ENCODE results near the gene GUK1. TPM values are rescaled to one million over a fixed set of nuclear protein-coding genes. Genes with fewer than 3 reads are reported as not detected.

The GUK1 gene
- total and polyA plus RNA-seq, 4 donors, result 158 to 476 (median 307) TPM

DNA sequence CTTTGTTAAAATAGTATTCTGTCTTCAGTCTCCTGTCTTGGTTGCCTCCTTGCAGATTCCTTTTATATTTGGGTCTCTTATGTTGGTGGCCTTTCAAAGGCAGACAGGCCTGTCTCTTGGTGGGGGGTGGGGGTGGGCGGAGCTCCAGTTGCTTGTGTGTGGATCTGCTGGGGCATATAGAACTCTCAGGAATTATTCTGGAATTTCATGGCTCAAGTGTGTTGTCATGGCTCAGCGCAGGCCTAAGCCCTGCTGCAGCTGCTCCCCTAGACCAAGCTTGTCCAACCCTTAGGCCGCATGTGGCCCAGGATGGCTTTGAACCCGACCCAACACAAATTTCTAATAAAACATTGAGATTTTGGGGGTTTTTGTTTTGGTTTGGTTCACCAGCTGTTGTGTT, 44.9 kb upstream of the GUK1 start:
- Histone ChIP-seq H3K4me1 (ENCODE audit: control insufficient read depth in 5 of 5, insufficient read depth in 5 of 5, low read length in 5 of 5) (peaks cover 0 to 30% (median 6%) of the 10 kb centered on the region in 5 donors), H3K9ac (ENCODE audit: insufficient read depth in 1 of 2, low read length in 2 of 2) (no peak overlapping the region), H3K9me3 (ENCODE audit: control insufficient read depth in 4 of 4, insufficient read depth in 3 of 4, low read length in 3 of 4) (peaks cover 0 to 13% (median 4%) of the 10 kb centered on the region in 4 donors), H3K4me3 (no peak overlapping the region), H3K27ac (ENCODE audit: low read depth in 1 of 2, low read length in 1 of 2) (no peak overlapping the region), H3K27me3 (ENCODE audit: control insufficient read depth in 3 of 3, insufficient read depth in 3 of 3, low read length in 2 of 3) (no peaks in the 10 kb centered on the region), H3K36me3 (ENCODE audit: control insufficient read depth in 4 of 4, insufficient read depth in 4 of 4, low read length in 4 of 4) (peaks cover 9 to 48% (median 35%) of the 10 kb centered on the region in 4 donors)
- 98% methylated on average over 4 of the region's 4 CpGs for WGBS, 2 donors
- TF ChIP-seq CTCF (IDR thresholded peaks at IDR 0.05; ENCODE audit: control extremely low read depth, extremely low read depth), result no peak
- no peak for ATAC-seq (ENCODE audit: insufficient read depth, low FRiP score)
- no peak for DNase-seq

- Histone ChIP-seq H3K9me3 (ENCODE audit: control insufficient read depth in 4 of 4, insufficient read depth in 3 of 4, low read length in 3 of 4) (peaks cover 0 to 13% (median 4%) of the 10 kb centered on the region in 4 donors), H3K9ac (ENCODE audit: insufficient read depth in 1 of 2, low read length in 2 of 2) (no peak overlapping the region), H3K27ac (ENCODE audit: low read depth in 1 of 2, low read length in 1 of 2) (no peak overlapping the region), H3K4me1 (ENCODE audit: control insufficient read depth in 5 of 5, insufficient read depth in 5 of 5, low read length in 5 of 5) (peaks cover 0 to 24% (median 1%) of the 10 kb centered on the region in 5 donors), H3K4me3 (no peak overlapping the region), H3K27me3 (ENCODE audit: control insufficient read depth in 3 of 3, insufficient read depth in 3 of 3, low read length in 2 of 3) (no peaks in the 10 kb centered on the region), H3K36me3 (ENCODE audit: control insufficient read depth in 4 of 4, insufficient read depth in 4 of 4, low read length in 4 of 4) (peaks cover 9 to 51% (median 36%) of the 10 kb centered on the region in 4 donors)
- DNase-seq, result no peak
- 90 to 92% methylated on average over 8 of the region's 8 CpGs for WGBS, 2 donors
- TF ChIP-seq CTCF (IDR thresholded peaks at IDR 0.05; ENCODE audit: control extremely low read depth, extremely low read depth), result no peak
- no peak for ATAC-seq (ENCODE audit: insufficient read depth, low FRiP score)
These were observed 44.1 kb upstream of the GUK1 start for GRCh38 chr1:228095938-228096337.

GRCh38 chr1:228096416-228097332, 43.4 kb upstream of the GUK1 start:
- Histone ChIP-seq H3K27ac (ENCODE audit: low read depth in 1 of 2, low read length in 1 of 2) (no peak overlapping the region), H3K4me1 (ENCODE audit: control insufficient read depth in 5 of 5, insufficient read depth in 5 of 5, low read length in 5 of 5) (peaks cover 0 to 22% (median 0%) of the 10 kb centered on the region in 5 donors), H3K4me3 (no peak overlapping the region), H3K36me3 (ENCODE audit: control insufficient read depth in 4 of 4, insufficient read depth in 4 of 4, low read length in 4 of 4) (peaks cover 9 to 52% (median 35%) of the 10 kb centered on the region in 4 donors), H3K9me3 (ENCODE audit: control insufficient read depth in 4 of 4, insufficient read depth in 3 of 4, low read length in 3 of 4) (peaks cover 0 to 13% (median 4%) of the 10 kb centered on the region in 4 donors), H3K9ac (ENCODE audit: insufficient read depth in 1 of 2, low read length in 2 of 2) (no peak overlapping the region), H3K27me3 (ENCODE audit: control insufficient read depth in 3 of 3, insufficient read depth in 3 of 3, low read length in 2 of 3) (no peaks in the 10 kb centered on the region)
- TF ChIP-seq CTCF (IDR thresholded peaks at IDR 0.05; ENCODE audit: control extremely low read depth, extremely low read depth), result no peak
- ATAC-seq (ENCODE audit: insufficient read depth, low FRiP score), result no peak
- 93 to 95% methylated on average over 13 of the region's 13 CpGs for WGBS, 2 donors
- no peak for DNase-seq
